Measurements from ENCODE around the gene ERCC8.
"Not testable (repeated sequence)": the region's sequence is repeated elsewhere in the genome, so short reads cannot be mapped to it uniquely, and the experiment has no call there.

Gene ERCC8

DNA sequence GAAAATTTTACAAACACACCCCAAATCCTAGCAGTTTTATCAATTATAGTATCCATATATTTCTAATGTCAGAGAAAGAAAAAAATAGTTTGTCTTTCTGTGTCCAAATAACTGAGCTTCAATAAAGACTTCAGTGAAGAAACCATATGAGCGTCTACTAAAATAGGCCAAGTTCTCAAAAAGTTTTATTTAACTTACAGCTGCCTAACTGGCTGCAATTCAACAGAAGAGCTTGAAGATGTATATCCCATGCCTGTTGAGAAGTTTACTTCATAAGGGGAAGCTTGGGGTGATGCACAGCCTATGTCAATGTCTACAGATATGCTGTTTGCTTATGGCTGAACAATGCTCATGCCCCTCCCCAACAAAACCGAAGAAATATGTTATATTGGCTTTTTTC is 57.1 kb downstream of the ERCC8 start:
- DNase-seq (ENCODE audit: low read depth), result no peak
- TF ChIP-seq, protein P1, sequence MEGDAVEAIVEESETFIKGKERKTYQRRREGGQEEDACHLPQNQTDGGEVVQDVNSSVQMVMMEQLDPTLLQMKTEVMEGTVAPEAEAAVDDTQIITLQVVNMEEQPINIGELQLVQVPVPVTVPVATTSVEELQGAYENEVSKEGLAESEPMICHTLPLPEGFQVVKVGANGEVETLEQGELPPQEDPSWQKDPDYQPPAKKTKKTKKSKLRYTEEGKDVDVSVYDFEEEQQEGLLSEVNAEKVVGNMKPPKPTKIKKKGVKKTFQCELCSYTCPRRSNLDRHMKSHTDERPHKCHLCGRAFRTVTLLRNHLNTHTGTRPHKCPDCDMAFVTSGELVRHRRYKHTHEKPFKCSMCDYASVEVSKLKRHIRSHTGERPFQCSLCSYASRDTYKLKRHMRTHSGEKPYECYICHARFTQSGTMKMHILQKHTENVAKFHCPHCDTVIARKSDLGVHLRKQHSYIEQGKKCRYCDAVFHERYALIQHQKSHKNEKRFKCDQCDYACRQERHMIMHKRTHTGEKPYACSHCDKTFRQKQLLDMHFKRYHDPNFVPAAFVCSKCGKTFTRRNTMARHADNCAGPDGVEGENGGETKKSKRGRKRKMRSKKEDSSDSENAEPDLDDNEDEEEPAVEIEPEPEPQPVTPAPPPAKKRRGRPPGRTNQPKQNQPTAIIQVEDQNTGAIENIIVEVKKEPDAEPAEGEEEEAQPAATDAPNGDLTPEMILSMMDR (IDR thresholded peaks at IDR 0.05; ENCODE audit: insufficient read depth, low read depth, low read length, missing control alignments), result no peak
- H3K4me3 ChIP-seq (ENCODE audit: low read length), result no peak overlapping the region

DNA sequence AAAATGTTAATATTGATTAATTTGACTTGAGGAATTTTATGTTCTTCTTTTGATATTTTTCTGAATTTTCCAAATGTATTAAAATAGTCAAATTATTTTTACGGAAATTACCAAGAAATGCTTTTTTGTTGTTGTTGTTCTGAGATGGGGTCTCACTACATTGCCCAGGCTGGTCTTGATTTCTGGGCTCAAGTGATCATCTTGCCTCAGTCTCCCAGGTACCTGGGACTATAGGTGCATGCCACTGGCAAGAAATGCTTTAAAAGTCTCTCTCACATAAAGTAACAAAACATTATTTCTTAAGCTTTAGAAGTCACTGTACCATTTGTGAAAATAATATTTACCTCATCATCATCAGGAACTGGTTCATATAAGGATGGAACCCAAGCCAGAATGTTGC is 57.8 kb downstream of the ERCC8 start:
- no peak for DNase-seq (ENCODE audit: low read depth)
- H3K4me3 ChIP-seq (ENCODE audit: low read length), result no peak overlapping the region
- TF ChIP-seq, protein P1 (IDR thresholded peaks at IDR 0.05; ENCODE audit: insufficient read depth, low read depth, low read length, missing control alignments), result no peak

DNA sequence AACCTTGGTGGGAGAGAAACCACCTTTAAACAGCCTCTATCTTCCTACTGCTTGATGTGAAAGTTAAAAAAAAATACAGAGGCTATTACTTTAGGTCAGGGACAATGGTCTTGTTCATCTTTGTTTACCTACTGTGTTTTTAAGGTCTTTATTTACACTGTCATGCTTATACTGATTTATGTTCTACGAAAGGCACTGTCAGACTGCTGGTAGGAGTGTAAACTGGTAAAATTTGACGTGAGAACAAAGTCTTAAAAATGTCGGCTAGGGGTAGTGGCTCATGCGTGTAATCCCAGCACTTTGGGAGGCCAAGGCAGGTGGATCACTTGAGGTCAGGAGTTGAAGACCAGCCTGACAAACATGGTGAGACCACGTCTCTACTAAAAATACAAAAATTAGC is 58.7 kb downstream of the ERCC8 start:
- H3K4me3 ChIP-seq (ENCODE audit: low read length), result no peak overlapping the region
- TF ChIP-seq, protein P1 (IDR thresholded peaks at IDR 0.05; ENCODE audit: insufficient read depth, low read depth, low read length, missing control alignments), result no peak
- no peak for DNase-seq (ENCODE audit: low read depth)

DNA sequence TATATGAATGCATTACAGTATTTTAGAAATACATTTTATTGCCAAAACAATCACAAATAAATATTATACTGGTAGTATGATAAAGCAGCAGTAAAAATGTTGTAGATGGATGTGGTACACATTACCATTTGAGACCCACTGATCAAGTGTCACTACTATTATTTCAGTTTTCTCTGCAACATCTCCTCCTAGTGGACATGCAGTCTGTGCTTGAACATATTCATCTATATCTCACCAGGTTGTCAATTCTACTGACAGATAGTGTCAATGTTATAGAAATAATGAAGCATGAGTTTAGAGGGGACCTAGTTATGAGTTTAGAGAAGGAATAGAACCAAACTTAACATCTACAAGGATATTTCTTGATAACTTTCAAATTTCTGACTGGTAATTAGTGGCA is 61.6 kb downstream of the ERCC8 start:
- TF ChIP-seq, protein P1 (IDR thresholded peaks at IDR 0.05; ENCODE audit: insufficient read depth, low read depth, low read length, missing control alignments), result peak; percentile 52
- DNase-seq (ENCODE audit: low read depth), result peak; percentile 34
- no peak overlapping the region for H3K4me3 ChIP-seq (ENCODE audit: low read length)

DNA sequence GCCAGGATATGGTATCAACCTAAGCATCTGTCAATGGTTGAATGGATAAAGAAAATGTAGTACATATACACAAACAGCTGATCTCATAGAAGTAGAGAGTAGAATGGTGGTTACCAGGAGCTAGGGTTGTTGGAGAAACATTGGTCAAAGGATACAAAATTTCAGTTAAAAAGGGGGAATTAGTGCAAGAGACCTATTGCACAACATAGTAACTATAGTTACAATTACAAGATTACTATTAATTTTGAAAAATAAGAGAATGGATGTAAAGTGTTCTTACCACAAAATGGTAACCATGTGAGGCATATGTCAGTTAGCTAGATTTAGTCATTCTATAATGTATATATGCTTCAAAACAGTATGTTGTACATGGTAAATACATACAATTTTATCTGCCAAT is 72.0 kb downstream of the ERCC8 start:
- no peak for DNase-seq (ENCODE audit: low read depth)
- H3K4me3 ChIP-seq (ENCODE audit: low read length), result no peak overlapping the region
- TF ChIP-seq, protein P1 (IDR thresholded peaks at IDR 0.05; ENCODE audit: insufficient read depth, low read depth, low read length, missing control alignments), result no peak

DNA sequence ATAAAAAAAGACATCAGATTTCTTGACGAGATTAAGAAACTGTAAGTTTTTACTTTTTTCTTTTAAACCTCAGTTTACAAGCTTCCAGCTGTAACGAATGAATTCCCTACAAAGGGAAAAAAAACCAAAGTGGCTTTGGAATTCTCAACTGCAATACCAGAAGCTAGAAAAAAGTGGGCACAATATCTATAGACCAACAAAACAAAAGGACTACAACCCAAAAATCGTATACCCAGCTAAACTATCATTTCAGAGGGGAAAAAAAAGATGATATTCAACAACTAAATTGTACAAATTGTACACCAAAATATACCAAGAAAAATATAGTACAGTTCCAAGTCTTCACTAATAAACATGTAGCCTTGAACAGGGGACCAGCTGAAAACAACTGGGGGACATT is 74.0 kb downstream of the ERCC8 start:
- TF ChIP-seq, protein P1 (IDR thresholded peaks at IDR 0.05; ENCODE audit: insufficient read depth, low read depth, low read length, missing control alignments), result no peak
- no peak overlapping the region for H3K4me3 ChIP-seq (ENCODE audit: low read length)
- DNase-seq (ENCODE audit: low read depth), result no peak

DNA sequence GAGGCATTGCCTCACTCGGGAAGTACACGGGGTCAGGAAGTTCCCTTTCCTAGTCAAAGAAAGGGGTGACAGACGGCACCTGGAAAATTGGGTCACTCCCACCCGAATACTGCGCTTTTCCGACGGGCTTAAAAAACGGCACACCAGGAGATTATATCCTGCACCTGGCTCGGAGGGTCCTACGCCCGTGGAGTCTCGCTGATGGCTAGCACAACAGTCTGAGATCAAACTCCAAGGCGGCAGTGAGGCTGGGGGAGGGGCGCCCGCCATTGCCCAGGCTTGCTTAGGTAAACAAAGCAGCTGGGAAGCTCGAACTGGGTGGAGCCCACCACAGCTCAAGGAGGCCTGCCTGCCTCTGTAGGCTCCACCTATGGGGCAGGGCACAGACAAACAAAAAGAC is 84.3 kb downstream of the ERCC8 start:
- DNase-seq (ENCODE audit: low read depth); H3K4me3 ChIP-seq (ENCODE audit: low read length): not testable (repeated sequence)

DNA sequence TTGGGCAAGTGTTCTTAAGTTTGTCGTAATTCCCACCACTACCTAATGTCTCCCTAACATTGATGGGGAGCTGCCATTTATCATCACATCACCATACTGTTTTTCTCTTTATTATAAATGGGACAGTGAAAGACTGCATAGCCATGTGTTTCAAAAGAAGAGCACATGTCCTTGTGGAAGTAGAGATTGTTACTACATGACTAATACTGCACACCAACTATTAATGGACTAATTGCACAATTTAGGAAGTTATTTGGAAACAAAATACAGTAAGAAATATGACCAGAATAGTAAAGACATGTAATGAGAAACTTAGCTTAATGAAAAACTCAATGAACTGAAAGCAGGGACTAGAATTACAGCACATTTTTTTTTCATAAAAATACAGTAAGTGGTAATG is 88.8 kb downstream of the ERCC8 start:
- H3K4me3 ChIP-seq (ENCODE audit: low read length), result no peak overlapping the region
- peak; percentile 81 for DNase-seq (ENCODE audit: low read depth)
- TF ChIP-seq, protein P1 (IDR thresholded peaks at IDR 0.05; ENCODE audit: insufficient read depth, low read depth, low read length, missing control alignments), result no peak
